Measurements from ENCODE around the gene ZNF644. TPM values are rescaled to one million over a fixed set of nuclear protein-coding genes. Genes with fewer than 3 reads are reported as not detected.

Gene ZNF644
- total RNA-seq, 1 donor from 2014 or later, result 37.9 TPM

DNA sequence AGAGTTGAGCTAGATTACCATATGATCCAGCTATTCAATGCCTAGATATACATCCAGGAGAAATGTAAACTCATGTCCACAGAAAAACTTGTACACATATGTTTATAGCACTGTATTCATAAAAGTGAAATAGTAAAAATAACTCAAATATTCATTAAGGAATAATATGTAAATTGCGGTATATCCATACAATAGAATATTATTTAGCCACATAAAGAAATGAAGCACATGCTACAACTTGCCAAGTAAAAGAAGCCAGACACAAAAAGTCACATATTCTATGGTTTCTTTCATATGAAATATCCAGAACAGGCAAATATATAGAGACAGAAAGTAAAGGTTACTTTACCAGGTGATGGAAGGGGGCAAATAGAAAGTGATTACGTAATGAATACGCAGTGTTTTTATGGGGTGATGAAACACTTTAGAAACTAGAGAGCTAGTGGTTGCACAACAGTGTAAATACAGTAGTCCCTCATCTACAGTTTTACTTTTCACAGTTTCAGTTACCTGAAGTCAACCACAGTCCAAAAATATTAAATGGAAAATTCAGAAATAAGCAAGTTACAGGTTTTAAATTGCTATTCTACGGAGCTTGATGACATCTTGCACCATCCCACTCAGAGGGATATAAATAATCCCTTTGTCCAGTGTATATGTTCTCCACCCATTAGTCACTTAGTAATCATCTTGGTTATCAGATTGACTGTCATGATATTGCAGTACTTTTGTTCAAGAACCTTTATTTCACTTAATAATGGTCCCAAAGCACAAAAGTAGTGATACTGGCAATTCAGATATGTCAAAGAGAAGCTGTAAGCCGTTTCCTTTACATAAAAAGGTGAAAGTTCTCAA, 62.3 kb downstream of the ZNF644 start:
- no peak overlapping the region for H3K27ac Mint-ChIP-seq (ENCODE audit: unreplicated experiment)
- no peaks in the 10 kb centered on the region for H3K27me3 Mint-ChIP-seq (ENCODE audit: low read depth)
- TF ChIP-seq, protein P1, sequence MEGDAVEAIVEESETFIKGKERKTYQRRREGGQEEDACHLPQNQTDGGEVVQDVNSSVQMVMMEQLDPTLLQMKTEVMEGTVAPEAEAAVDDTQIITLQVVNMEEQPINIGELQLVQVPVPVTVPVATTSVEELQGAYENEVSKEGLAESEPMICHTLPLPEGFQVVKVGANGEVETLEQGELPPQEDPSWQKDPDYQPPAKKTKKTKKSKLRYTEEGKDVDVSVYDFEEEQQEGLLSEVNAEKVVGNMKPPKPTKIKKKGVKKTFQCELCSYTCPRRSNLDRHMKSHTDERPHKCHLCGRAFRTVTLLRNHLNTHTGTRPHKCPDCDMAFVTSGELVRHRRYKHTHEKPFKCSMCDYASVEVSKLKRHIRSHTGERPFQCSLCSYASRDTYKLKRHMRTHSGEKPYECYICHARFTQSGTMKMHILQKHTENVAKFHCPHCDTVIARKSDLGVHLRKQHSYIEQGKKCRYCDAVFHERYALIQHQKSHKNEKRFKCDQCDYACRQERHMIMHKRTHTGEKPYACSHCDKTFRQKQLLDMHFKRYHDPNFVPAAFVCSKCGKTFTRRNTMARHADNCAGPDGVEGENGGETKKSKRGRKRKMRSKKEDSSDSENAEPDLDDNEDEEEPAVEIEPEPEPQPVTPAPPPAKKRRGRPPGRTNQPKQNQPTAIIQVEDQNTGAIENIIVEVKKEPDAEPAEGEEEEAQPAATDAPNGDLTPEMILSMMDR (IDR thresholded peaks at IDR 0.05), result no peak
- H3K4me3 Mint-ChIP-seq (ENCODE audit: unreplicated experiment), result no peak overlapping the region
- H3K4me1 Mint-ChIP-seq (ENCODE audit: low read depth), result peaks cover 38% of the 10 kb centered on the region
- no peak for DNase-seq (ENCODE audit: low spot score)
- H3K36me3 Mint-ChIP-seq (ENCODE audit: low read depth), result peaks cover 12% of the 10 kb centered on the region
- H3K9me3 Mint-ChIP-seq (ENCODE audit: low read depth), result peaks cover 22% of the 10 kb centered on the region

DNA sequence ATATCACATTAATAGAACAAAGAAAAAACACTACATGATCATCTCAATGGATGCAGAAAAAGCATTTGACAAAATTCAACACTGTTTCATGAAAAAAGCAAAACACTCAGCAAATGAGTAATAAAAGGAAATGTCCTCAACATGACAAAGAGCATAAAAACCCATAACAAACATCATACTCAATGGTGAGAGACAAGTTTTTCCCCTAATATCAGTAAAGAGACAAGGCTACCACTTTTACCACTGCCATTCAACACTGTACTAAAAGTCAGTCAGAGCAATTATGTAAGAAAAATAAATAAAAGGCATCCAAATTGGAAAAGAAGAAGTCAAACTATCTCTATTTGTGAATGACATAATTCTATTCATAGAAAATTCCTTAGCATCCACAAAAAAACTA, 64.3 kb downstream of the ZNF644 start:
- H3K4me1 Mint-ChIP-seq (ENCODE audit: low read depth), result peaks cover 23% of the 10 kb centered on the region
- no peak for DNase-seq (ENCODE audit: low spot score)
- peaks cover 13% of the 10 kb centered on the region for H3K36me3 Mint-ChIP-seq (ENCODE audit: low read depth)
- H3K27me3 Mint-ChIP-seq (ENCODE audit: low read depth), result no peaks in the 10 kb centered on the region
- peaks cover 23% of the 10 kb centered on the region for H3K9me3 Mint-ChIP-seq (ENCODE audit: low read depth)
- TF ChIP-seq, protein P1 (IDR thresholded peaks at IDR 0.05), result no peak
- no peak overlapping the region for H3K27ac Mint-ChIP-seq (ENCODE audit: unreplicated experiment)
- H3K4me3 Mint-ChIP-seq (ENCODE audit: unreplicated experiment), result no peak overlapping the region

DNA sequence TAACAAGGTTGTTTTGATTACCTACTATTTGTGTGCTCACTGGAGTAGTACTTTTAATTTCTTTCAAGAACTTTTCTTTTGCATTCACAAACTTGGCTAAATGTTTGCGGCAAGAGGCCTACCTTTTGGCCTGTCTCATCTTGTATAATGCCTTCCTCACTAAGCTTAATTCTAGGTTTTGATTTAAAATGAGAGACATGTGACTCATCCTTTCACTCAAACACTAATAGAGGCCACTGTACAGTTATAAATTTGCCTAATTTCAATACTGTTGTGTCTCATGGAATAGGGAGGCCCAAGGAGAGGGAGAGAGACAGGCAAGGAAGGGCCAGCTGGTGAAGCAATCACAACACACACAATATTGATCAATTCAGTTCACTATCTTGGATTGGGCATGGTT, 66.1 kb downstream of the ZNF644 start:
- H3K4me1 Mint-ChIP-seq (ENCODE audit: low read depth), result peaks cover 19% of the 10 kb centered on the region
- H3K27ac Mint-ChIP-seq (ENCODE audit: unreplicated experiment), result no peak overlapping the region
- peaks cover 13% of the 10 kb centered on the region for H3K36me3 Mint-ChIP-seq (ENCODE audit: low read depth)
- H3K9me3 Mint-ChIP-seq (ENCODE audit: low read depth), result peaks cover 23% of the 10 kb centered on the region
- H3K4me3 Mint-ChIP-seq (ENCODE audit: unreplicated experiment), result no peak overlapping the region
- H3K27me3 Mint-ChIP-seq (ENCODE audit: low read depth), result no peaks in the 10 kb centered on the region
- no peak for DNase-seq (ENCODE audit: low spot score)
- TF ChIP-seq, protein P1 (IDR thresholded peaks at IDR 0.05), result no peak

DNA sequence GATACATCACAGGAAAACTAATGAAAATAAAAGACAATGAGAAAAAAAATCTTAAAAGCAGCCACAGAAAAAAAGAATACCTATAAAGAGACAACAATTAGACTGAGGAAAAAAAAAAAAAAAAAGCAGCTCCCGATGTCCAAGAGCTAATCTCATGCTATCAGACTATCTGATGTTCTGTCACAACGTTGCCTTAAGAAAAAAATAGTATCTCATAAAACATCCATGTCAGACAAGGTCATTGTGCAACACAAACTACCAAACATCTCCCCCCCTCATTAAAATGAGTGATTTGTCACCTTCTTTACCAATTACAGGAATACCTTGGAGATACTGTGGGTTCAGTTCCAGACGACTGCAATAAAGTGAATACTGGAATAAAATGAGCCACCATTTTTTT, 68.9 kb downstream of the ZNF644 start:
- peaks cover 10% of the 10 kb centered on the region for H3K36me3 Mint-ChIP-seq (ENCODE audit: low read depth)
- H3K27me3 Mint-ChIP-seq (ENCODE audit: low read depth), result no peaks in the 10 kb centered on the region
- TF ChIP-seq, protein P1 (IDR thresholded peaks at IDR 0.05), result no peak
- no peak for DNase-seq (ENCODE audit: low spot score)
- H3K9me3 Mint-ChIP-seq (ENCODE audit: low read depth), result peaks cover 15% of the 10 kb centered on the region
- no peak overlapping the region for H3K27ac Mint-ChIP-seq (ENCODE audit: unreplicated experiment)
- peaks cover 16% of the 10 kb centered on the region for H3K4me1 Mint-ChIP-seq (ENCODE audit: low read depth)
- H3K4me3 Mint-ChIP-seq (ENCODE audit: unreplicated experiment), result no peak overlapping the region

DNA sequence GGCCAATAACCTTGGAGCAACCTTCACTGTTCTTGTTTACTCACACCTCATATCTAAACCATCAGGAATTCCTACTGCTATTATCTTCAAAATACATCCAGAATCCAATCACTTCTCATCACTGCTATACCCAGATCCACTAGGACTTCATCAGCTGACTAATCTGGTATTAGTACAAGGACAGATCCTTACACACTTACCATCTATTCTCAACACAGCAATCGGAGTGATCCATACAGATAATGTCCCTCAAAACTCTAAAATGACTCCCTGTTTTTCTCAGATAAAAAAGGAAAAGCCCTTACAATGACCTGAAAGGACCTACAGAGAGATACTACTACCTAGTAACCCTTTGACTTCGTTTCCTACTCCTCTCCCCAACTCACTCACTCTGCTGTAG, 70.8 kb downstream of the ZNF644 start:
- Mint-ChIP-seq H3K9me3 (ENCODE audit: low read depth) (peaks cover 8% of the 10 kb centered on the region), H3K27ac (ENCODE audit: unreplicated experiment) (no peak overlapping the region)
- TF ChIP-seq, protein P1 (IDR thresholded peaks at IDR 0.05), result no peak

More for the DNA sequence above, 70.8 kb downstream of the ZNF644 start:
- DNase-seq (ENCODE audit: low spot score), result no peak
- Mint-ChIP-seq H3K36me3 (ENCODE audit: low read depth) (peaks cover 4% of the 10 kb centered on the region), H3K4me3 (ENCODE audit: unreplicated experiment) (no peak overlapping the region), H3K4me1 (ENCODE audit: low read depth) (peaks cover 1% of the 10 kb centered on the region), H3K27me3 (ENCODE audit: low read depth) (no peaks in the 10 kb centered on the region)

All from chondrocyte (in vitro differentiated cells).